Mesendoderm (in vitro differentiated cells): ENCODE results near the gene CKAP5.

ENCODE experiments used
- DNase-seq: peaks from one replicate; pipeline ENCODE4 v3.0.0; 2013
- H2AK5ac ChIP-seq: 2 replicates; pipeline ENCODE4 v1.6.1; 2013; ENCODE audit warnings: low read length, inconsistent platforms
- H2BK120ac ChIP-seq: 2 replicates; pipeline ENCODE4 v1.6.1; 2013; ENCODE audit warnings: low read depth, mild to moderate bottlenecking, low read length, moderate library complexity, mixed read lengths
- H2BK15ac ChIP-seq: replicated peaks from 2 replicates; pipeline ENCODE4 v1.6.1; 2013; ENCODE audit warnings: low read depth, mild to moderate bottlenecking, moderate library complexity
- H2BK5ac ChIP-seq: 2 replicates; pipeline ENCODE4 v1.6.1; 2013; ENCODE audit warnings: low read length, inconsistent platforms
- H3K18ac ChIP-seq: 2 replicates; pipeline ENCODE4 v1.6.1; 2013; ENCODE audit warnings: mild to moderate bottlenecking, low read length, mixed read lengths
- H3K23ac ChIP-seq: one replicate; pipeline ENCODE4 v1.6.1; 2013; ENCODE audit warnings: low read length
- H3K27ac ChIP-seq: 2 replicates; pipeline ENCODE4 v1.5.1; 2013; ENCODE audit warnings: low read depth, mild to moderate bottlenecking, inconsistent platforms, low read length, moderate library complexity
- H3K27me3 ChIP-seq: 2 replicates; pipeline ENCODE4 v1.6.1; 2013; ENCODE audit warnings: low read length, control low read depth, mild to moderate bottlenecking, inconsistent platforms; ENCODE audit not compliant: insufficient read depth, poor library complexity
- H3K36me3 ChIP-seq: 2 replicates; pipeline ENCODE4 v1.6.1; 2013; ENCODE audit warnings: low read length, inconsistent platforms; ENCODE audit not compliant: control insufficient read depth, insufficient read depth
- H3K4ac ChIP-seq: one replicate; pipeline ENCODE4 v1.6.1; 2013; ENCODE audit warnings: low read depth, mild to moderate bottlenecking, low read length, moderate library complexity
- H3K4me1 ChIP-seq: 2 replicates; pipeline ENCODE4 v1.6.1; 2013; ENCODE audit warnings: low read depth, low read length, inconsistent platforms; ENCODE audit not compliant: control insufficient read depth
- H3K4me2 ChIP-seq: 2 replicates; pipeline ENCODE4 v1.6.1; 2013; ENCODE audit warnings: low read length
- H3K4me3 ChIP-seq: 2 replicates; pipeline ENCODE4 v1.5.1; 2013; ENCODE audit warnings: mild to moderate bottlenecking, low read length
- H3K56ac ChIP-seq: one replicate; pipeline ENCODE4 v1.6.1; 2013; ENCODE audit warnings: low read length
- H3K79me1 ChIP-seq: 2 replicates; pipeline ENCODE4 v1.6.1; 2013; ENCODE audit warnings: low read length, inconsistent platforms
- H3K79me2 ChIP-seq: 2 replicates; pipeline ENCODE4 v1.6.1; 2013; ENCODE audit warnings: mild to moderate bottlenecking, low read length; ENCODE audit not compliant: control insufficient read depth, insufficient read depth
- H3K9ac ChIP-seq: 2 replicates; pipeline ENCODE4 v1.6.1; 2013; ENCODE audit warnings: low read length, inconsistent platforms
- H4K5ac ChIP-seq: one replicate; pipeline ENCODE4 v1.6.1; 2013; ENCODE audit warnings: low read length
- H4K8ac ChIP-seq: one replicate; pipeline ENCODE4 v1.6.1; 2013; ENCODE audit warnings: low read depth, mild to moderate bottlenecking, control low read depth, low read length, moderate library complexity
- WGBS: extraction: QIAGEN DNeasy Blood & Tissue Kit; methylation state at CpG from one replicate; pipeline ENCODE4 v1.1.7; 2013; ENCODE audit warnings: low lambda C conversion rate, missing lambda C conversion rate; ENCODE audit not compliant: insufficient coverage; ENCODE audit errors: extremely low coverage; 5-methylcytosine and 5-hydroxymethylcytosine counted together

Gene CKAP5

GRCh38 chr11:46728659-46729040, 117.4 kb downstream of the CKAP5 start:
- Histone ChIP-seq H3K18ac (no peak overlapping the region), H3K4me3 (no peak overlapping the region), H3K9ac (no peak overlapping the region), H2BK15ac (no peak overlapping the region), H2BK5ac (no peak overlapping the region), H2AK5ac (no peak overlapping the region), H3K4ac (no peak overlapping the region), H3K56ac (no peak overlapping the region), H3K23ac (no peak overlapping the region), H4K5ac (no peak overlapping the region), H4K8ac (no peak overlapping the region), H3K4me2 (no peak overlapping the region), H3K27me3 (no peaks in the 10 kb centered on the region), H3K27ac (no peak overlapping the region), H3K36me3 (no peaks in the 10 kb centered on the region), H2BK120ac (no peak overlapping the region), H3K4me1 (no peaks in the 10 kb centered on the region), H3K79me1 (no peaks in the 10 kb centered on the region), H3K79me2 (no peaks in the 10 kb centered on the region)
- WGBS, result no CpG with 5 or more reads among the region's 9 CpGs
- no peak for DNase-seq

GRCh38 chr11:46727952-46728658, 118.0 kb downstream of the CKAP5 start:
- no peak overlapping the region for H3K4ac ChIP-seq
- no peak overlapping the region for H3K4me2 ChIP-seq
- no peaks in the 10 kb centered on the region for H3K79me2 ChIP-seq
- no peaks in the 10 kb centered on the region for H3K36me3 ChIP-seq
- H3K18ac ChIP-seq, result no peak overlapping the region
- H3K27ac ChIP-seq, result no peak overlapping the region
- no peak overlapping the region for H2AK5ac ChIP-seq
- no peak overlapping the region for H3K56ac ChIP-seq
- WGBS, result no CpG with 5 or more reads among the region's 17 CpGs
- no peak overlapping the region for H3K23ac ChIP-seq
- H2BK120ac ChIP-seq, result no peak overlapping the region
- no peak overlapping the region for H4K5ac ChIP-seq
- H3K4me1 ChIP-seq, result no peaks in the 10 kb centered on the region
- no peak overlapping the region for H3K4me3 ChIP-seq
- DNase-seq, result no peak
- no peaks in the 10 kb centered on the region for H3K27me3 ChIP-seq
- no peaks in the 10 kb centered on the region for H3K79me1 ChIP-seq
- H4K8ac ChIP-seq, result no peak overlapping the region
- H3K9ac ChIP-seq, result no peak overlapping the region
- no peak overlapping the region for H2BK5ac ChIP-seq
- H2BK15ac ChIP-seq, result no peak overlapping the region

GRCh38 chr11:46726206-46726862, 119.7 kb downstream of the CKAP5 start:
- no peak overlapping the region for H3K4me2 ChIP-seq
- no peak overlapping the region for H3K4ac ChIP-seq
- H2BK5ac ChIP-seq, result no peak overlapping the region
- no peak overlapping the region for H4K5ac ChIP-seq
- no peak overlapping the region for H4K8ac ChIP-seq
- no peak for DNase-seq
- H3K79me2 ChIP-seq, result no peaks in the 10 kb centered on the region
- H3K18ac ChIP-seq, result no peak overlapping the region
- H3K56ac ChIP-seq, result no peak overlapping the region
- no peaks in the 10 kb centered on the region for H3K4me1 ChIP-seq
- no peak overlapping the region for H2AK5ac ChIP-seq
- H3K27ac ChIP-seq, result no peak overlapping the region
- H2BK120ac ChIP-seq, result no peak overlapping the region
- H3K79me1 ChIP-seq, result no peaks in the 10 kb centered on the region
- H3K27me3 ChIP-seq, result no peaks in the 10 kb centered on the region
- WGBS, result no CpG with 5 or more reads among the region's 26 CpGs
- no peak overlapping the region for H3K23ac ChIP-seq
- H2BK15ac ChIP-seq, result no peak overlapping the region
- no peak overlapping the region for H3K4me3 ChIP-seq
- no peaks in the 10 kb centered on the region for H3K36me3 ChIP-seq
- H3K9ac ChIP-seq, result no peak overlapping the region

- H3K4me2 ChIP-seq, result no peak overlapping the region
- no peak overlapping the region for H2BK5ac ChIP-seq
- no peak overlapping the region for H3K9ac ChIP-seq
- no peak overlapping the region for H3K56ac ChIP-seq
- no peaks in the 10 kb centered on the region for H3K36me3 ChIP-seq
- no peaks in the 10 kb centered on the region for H3K79me2 ChIP-seq
- H3K27me3 ChIP-seq, result no peaks in the 10 kb centered on the region
- H2BK15ac ChIP-seq, result no peak overlapping the region
- no peak overlapping the region for H2BK120ac ChIP-seq
- no peak overlapping the region for H3K18ac ChIP-seq
- no CpG with 5 or more reads among the region's 19 CpGs for WGBS
- no peak overlapping the region for H3K4me3 ChIP-seq
- H3K79me1 ChIP-seq, result no peaks in the 10 kb centered on the region
- H3K27ac ChIP-seq, result no peak overlapping the region
- H2AK5ac ChIP-seq, result no peak overlapping the region
- H3K4ac ChIP-seq, result no peak overlapping the region
- H4K5ac ChIP-seq, result no peak overlapping the region
- H3K23ac ChIP-seq, result no peak overlapping the region
- peak; percentile 9 for DNase-seq
- no peak overlapping the region for H4K8ac ChIP-seq
- no peaks in the 10 kb centered on the region for H3K4me1 ChIP-seq
Measured at GRCh38 chr11:46725338-46726205, 120.5 kb downstream of the CKAP5 start.

- Histone ChIP-seq H3K18ac (no peak overlapping the region), H3K56ac (no peak overlapping the region), H3K27me3 (no peaks in the 10 kb centered on the region), H2BK5ac (no peak overlapping the region), H3K27ac (no peak overlapping the region), H3K4me3 (no peak overlapping the region), H3K23ac (no peak overlapping the region), H3K9ac (no peak overlapping the region), H2AK5ac (no peak overlapping the region), H3K4ac (no peak overlapping the region), H3K79me2 (no peaks in the 10 kb centered on the region), H3K36me3 (no peaks in the 10 kb centered on the region), H4K8ac (no peak overlapping the region), H3K79me1 (no peaks in the 10 kb centered on the region), H2BK15ac (no peak overlapping the region), H3K4me1 (no peaks in the 10 kb centered on the region), H2BK120ac (no peak overlapping the region), H4K5ac (no peak overlapping the region), H3K4me2 (no peak overlapping the region)
- DNase-seq, result no peak
- no CpG with 5 or more reads among the region's 8 CpGs for WGBS
Measured at GRCh38 chr11:46724088-46724487, 122.0 kb downstream of the CKAP5 start.
